Right ventricle myocardium superior (tissue), 1 donor: ENCODE results near the gene VWA8. TPM values are rescaled to one million over a fixed set of nuclear protein-coding genes. Genes with fewer than 3 reads are reported as not detected.

Source experiments
- ATAC-seq: fragments of 200-7000 bp; cut with Tn5 transposase; one replicate; pipeline ENCODE4 v1.9.1; 2020; ENCODE audit warnings: mild to moderate bottlenecking; ENCODE audit not compliant: poor library complexity
- DNase-seq: peaks from one replicate; pipeline ENCODE4 v3.0.0-alpha.2; 2020
- intact Hi-C: fragments of 100-400 bp; cut with DNase I; formaldehyde crosslinking; loops from one replicate; pipeline ENCODE4 v1.11.2; 2022
- total RNA-seq: library from RNA; stranded (reverse); fragmentation: NEBNext Ultra II Directional; extraction: Animal tissue kit (Norgen Biotek cat#: 25700); gene quantifications from one replicate; pipeline ENCODE4 v1.2.1, GENCODE V29; 2021
- donor health status: DM: no; HTN: yes; CAD: no; lungs with severe emphysema.

The VWA8 gene
- total RNA-seq, 1 donor from 2014 or later = 40.3 TPM

DNA sequence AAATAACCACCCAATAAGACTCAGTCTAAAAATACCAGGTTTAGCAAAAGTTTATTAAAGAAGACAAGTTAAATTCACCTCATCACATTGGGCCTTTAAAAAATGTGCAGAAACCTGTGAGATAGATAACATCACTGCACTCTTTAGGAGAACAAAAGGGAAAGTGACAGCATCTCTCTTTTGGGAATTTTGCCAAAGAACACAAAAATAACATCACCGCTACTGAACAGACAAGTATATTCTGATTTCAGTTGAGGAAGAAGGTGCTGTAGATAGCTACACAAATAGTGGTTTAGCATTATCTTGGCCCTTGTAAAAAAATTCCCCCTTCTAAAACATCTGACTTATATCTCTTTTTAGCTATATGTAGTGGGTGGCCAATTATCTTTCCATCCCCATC lies 244.7 kb downstream of the VWA8 start:
- intact Hi-C loops = no loop called here
- no peak for ATAC-seq
- DNase-seq = no peak

DNA sequence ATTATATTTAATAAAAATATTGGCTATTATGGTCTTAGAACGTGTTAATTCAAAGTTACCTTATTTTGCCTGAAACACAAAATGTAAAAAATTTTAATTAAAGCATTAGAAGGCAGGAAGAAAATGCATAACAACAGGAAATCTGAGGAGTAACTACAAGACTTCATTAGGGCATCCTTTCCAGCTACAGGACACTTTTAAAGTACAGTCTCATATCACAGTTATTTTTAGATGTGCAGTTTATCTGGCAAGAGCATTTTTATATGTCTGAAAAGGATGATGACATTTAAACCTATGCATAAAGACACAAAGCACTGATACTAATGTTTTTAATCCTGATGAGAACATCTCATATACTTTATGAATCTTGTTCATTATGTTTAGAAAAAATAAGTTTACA lies 247.5 kb downstream of the VWA8 start:
- intact Hi-C loops = no loop called here
- DNase-seq (no peak), ATAC-seq (no peak)

DNA sequence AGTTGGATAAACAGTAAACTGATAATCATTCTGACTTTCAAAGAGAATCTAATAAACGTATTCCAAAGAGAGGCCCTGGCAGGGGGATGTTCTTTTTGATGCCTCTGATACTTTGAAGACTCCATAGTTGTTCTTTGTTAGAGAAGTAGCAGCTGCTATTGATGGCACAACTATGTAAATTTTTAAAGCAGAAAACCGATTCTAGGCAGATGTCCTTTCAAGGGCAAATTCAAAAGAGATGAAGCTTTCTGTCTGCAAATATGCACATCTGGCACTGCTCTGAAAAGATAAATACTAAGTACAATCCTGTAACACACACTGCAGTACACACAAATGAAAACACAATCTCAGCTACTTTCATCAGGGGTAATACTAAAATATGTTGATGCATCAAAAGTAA lies 250.1 kb downstream of the VWA8 start:
- DNase-seq (no peak), ATAC-seq (no peak)
- intact Hi-C loops = no loop called here

DNA sequence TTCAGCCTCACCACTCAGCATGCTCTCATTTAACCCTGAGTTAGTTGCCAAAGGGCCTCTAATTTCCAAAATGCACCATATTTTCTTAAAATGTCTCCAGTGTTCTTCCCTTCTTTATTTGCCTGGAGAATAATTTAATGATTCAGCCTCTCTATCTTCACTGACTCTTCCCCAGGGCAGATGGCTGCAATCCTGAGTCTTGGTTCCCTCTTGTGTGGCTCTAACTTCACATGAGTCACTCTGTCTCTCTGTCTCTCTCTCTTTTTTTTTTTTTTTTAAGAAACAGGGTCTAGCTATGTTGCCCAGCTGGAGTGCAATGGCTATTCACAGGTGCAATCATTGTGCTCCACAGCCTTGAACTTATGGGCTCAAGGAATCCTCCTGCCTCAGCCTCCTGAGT lies 251.4 kb downstream of the VWA8 start:
- intact Hi-C loops = no loop called here
- DNase-seq = no peak
- ATAC-seq = no peak

DNA sequence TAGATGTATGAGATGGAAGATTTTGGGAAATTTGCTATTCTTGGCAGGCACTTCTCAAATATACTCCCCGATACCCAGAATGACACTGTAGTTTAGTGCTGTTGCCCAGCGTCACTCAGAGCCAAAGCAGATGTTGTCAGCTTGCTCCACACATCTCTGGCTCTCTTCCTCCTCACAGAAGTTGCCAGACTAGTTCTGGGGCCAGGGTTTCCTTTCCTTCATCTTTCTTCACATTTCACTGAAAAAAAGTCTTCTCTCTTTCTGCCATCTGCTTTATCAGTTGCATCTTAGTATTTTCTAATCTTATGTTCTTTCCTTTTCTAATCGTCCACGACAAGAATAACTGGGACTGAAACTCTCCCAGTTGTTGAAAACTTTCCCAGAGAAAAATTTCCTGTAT lies 252.2 kb downstream of the VWA8 start:
- ATAC-seq = peak; percentile 71
- intact Hi-C loops = no loop called here
- peak; percentile 46 for DNase-seq

DNA sequence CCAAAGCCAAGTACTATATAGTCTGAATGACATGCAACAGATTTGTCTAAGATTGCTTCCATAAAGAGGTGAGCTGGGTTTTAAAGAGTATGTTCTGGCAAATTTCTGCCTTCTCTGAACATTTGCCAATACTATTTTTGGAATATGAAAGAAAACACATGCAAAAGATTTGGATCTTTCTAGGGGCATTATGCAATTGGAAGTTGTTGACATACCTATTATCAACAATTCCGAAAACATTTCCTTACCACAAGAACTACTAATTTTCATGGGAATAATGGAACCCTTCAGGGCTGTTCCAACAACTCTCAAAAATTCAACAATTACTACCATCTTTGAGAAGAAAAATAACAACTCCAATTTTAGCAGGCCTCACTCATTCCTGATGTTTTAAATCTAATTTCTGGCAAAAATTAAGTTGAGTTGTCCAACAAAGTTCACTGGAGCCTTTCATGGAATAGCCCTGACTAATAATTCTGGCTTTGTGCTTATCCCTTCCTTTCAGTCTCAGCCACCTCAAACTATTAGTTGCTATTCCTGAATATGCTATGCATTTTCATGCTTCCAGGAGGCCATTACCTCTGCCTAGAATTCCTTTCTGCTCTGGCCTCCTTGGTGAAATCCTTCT lies 253.6 kb downstream of the VWA8 start:
- intact Hi-C loops = no loop called here

DNA sequence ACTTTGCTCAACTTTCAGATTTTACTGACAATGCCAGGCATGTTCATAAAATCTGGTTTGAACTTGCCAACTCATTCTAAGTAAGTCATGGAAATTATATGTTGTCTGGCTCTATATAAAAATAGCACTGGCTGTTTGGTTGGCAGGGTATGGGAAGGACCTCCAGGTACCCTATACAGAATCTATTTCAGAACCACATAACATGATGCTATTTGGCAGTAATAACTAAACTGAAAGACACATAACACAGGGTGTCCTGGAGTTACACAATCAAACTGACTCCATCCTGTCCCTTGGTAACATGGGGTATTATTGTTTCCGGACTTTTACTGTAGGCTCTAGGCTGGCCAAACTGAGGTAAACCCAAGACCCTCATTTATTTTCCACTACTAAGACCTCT lies 254.8 kb downstream of the VWA8 start:
- ATAC-seq = peak; percentile 74
- intact Hi-C loops = no loop called here

More for the DNA sequence above, 253.6 kb downstream of the VWA8 start:
- DNase-seq = no peak
- ATAC-seq = peak; percentile 35

DNA sequence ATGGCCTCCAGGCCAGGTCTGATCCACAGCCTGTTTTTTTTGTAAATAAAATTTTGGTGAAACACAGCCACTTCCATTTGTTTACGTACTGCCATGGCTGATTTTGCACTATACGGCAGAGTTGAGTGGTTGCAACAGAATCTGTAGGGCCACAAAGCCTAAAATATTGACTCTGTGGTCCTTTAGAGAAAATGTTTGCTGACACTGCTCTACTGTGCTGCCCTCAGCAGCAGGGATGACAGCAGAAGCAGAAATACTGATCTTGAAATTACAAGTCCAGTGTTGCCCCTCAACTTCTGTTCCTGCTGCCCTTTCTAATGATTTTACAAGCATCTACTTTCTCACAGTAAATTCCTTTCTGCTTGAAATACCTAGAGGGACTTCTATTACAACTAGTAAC lies 258.4 kb downstream of the VWA8 start:
- DNase-seq = no peak
- intact Hi-C loops = no loop called here
- no peak for ATAC-seq

More for the DNA sequence above, 254.8 kb downstream of the VWA8 start:
- no peak for DNase-seq

DNA sequence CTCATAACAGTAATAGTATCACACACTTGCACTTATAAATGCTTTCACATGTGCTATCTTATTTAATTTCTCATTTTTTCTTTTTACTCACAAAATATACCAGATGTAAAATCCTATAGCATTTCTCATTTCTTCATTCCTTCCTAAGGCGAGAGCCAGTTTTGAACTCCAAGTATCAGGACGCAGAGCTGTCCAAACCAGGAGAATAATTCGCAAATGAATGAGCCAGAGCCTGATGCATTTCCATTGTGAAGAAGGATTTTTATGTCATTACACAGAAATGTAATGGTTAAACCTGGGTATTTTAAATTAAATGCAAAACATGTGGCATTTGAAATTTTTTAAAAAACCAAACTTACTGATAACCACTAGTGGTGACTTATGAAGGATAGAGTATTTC lies 259.2 kb downstream of the VWA8 start:
- intact Hi-C loops = no loop called here

DNA sequence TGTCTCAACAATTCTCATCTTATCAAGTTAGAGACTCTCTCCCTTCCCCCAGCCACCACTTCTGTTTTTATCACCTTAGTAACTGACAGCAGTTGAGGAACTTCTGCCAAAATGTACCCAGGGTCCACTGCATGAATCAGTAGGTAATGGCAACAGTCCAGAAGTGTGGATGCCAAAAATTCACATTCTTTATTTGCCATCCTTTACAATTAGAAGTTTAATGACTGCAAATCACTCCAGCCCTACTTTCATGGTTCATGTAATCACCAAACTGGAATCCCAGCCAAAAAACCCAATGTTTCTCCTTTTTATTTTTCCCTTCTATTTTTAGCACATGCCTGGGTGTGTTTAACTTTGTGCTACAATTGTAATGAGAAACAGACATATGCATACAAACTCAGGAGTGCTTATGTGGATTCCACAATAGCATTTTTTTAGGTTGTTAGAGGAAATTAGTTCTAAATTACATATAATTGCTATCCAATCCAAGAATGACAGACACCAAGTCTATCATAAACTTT lies 260.1 kb downstream of the VWA8 start:
- DNase-seq (no peak), ATAC-seq (peak; percentile 81)
- intact Hi-C loops = no loop called here

More for the DNA sequence above, 259.2 kb downstream of the VWA8 start:
- ATAC-seq (no peak), DNase-seq (no peak)

DNA sequence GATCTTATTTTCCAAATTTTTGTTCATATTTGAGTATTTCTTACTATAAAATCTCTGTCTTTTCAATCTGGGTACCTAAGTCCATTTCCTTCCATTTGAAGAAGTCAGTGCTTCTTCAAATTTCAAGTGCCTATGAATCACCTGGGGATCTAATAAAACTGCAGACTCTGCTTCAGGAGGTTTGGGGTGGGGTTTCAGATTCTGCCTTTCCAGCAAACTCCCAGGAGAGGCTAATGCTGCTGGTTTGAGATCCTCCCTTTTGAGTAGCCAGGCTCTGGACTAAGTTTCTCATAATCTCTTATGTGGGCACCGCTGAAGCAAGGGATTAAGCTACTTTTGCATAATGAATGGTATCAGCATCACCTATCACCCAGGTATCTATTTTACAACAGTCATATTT lies 261.1 kb downstream of the VWA8 start:
- ATAC-seq = no peak
- intact Hi-C loops = no loop called here

DNA sequence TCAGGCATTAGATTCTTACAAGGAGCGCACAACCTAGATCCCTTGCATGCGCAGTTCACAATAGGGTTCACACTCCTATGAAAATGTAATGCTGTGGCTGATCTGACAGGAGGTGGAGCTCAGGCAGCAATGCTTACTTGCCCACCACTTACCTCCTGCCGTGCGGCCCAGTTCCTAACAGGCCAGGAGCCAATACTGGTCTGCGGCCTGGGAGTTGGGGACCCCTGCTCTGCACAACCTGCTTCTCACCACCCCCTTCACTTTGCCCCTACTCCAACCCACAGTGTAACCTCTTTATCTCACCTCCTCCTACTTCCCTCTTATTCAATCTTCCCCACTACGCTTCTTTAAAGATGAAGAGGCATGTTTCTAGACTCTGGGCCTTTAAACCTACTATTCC lies 263.3 kb downstream of the VWA8 start:
- DNase-seq (no peak), ATAC-seq (no peak)
- intact Hi-C loops = no loop called here

More for the DNA sequence above, 261.1 kb downstream of the VWA8 start:
- no peak for DNase-seq

DNA sequence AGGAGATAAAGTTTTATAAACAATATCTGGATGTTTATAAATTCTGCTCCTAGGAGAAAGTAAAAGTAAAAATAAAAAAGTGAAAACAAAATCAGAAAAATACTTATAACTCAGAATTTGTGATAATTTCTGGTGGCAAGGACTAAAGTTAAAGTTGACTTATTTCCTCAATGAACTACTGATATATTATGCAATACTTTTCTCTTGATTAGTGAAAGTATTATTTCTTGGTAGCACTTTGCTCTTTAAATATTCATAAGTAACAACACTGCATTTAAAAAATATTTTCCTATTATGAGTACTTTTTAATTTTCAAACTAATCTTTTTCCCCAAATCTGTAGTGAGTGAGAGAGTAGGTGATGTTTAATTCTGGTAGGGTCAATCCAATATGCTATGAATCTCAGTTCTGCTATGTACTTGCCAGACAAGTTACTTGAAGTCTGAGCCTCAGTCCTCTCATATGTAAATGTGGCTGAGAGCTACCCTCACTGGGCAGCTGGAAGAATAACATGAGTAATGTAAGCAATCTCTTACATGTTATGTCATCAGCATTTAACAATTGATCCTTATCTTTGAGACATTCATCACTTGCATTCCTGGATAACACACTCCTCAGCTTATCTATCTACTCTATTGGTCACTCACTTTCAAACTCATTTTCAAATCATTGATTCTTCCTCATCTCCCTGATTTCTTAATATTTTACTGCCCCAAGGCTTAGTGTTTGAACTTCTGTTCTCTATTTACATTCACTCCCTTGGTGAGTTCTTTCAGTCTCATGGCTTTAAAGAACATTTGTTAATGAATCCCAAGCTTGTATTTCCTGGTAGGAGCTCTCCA lies 264.5 kb downstream of the VWA8 start:
- intact Hi-C loops = no loop called here
- DNase-seq (no peak), ATAC-seq (no peak)

DNA sequence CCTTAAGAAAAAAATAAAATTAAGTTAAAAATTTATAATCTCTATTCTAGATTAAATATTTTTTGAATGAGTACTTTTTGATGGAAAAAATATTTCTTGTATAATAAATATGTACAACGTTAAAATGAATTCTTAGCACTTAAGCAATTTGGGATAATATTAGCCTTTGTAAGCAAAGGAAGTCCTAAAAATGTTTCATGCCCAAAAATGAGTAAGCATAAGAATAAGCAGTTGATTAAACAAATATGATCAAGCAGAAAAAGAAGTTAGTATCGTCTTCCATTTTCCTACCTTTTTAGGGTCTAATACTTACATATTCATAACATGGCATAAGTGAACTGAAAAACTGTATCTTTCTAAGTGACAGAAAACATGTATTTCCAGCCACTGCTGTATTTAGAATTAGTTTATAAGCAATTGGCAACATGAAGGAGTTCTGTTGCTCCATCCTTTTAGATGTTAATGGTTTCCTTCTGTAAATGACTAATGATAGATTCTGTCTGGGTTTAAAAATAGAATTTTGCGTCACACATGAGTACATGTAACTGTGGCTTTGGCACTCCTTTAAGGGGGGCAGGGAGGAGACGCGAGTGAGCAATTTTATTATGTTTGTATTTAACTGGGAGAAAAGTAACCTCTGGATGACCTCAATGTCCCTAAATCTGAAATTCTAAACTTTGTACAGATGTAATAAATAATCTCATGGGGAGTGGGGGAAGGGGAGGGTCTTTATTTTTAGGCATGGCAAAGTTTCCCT lies 266.2 kb downstream of the VWA8 start:
- DNase-seq = peak; percentile 45
- ATAC-seq = peak; percentile 93
- intact Hi-C loops = no loop called here

DNA sequence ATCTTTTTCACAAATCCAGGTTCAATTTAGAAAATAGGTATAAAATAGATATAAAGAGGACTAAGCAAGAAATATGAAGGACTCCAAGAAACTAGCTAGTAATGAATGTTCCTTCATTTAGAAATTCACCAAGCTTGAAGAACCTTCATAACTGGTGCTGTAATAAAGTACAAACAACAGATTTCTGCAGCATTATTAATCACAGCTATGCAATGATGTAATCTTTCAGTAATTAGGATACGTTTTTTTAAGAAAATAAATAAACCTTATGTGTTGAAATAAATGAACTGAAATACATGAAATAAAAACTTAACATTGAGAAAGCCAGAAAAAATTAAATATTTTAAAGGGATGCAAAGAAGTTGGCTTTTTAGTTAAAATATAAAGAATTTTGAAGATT lies 267.5 kb downstream of the VWA8 start:
- ATAC-seq (no peak), DNase-seq (no peak)
- intact Hi-C loops = no loop called here

DNA sequence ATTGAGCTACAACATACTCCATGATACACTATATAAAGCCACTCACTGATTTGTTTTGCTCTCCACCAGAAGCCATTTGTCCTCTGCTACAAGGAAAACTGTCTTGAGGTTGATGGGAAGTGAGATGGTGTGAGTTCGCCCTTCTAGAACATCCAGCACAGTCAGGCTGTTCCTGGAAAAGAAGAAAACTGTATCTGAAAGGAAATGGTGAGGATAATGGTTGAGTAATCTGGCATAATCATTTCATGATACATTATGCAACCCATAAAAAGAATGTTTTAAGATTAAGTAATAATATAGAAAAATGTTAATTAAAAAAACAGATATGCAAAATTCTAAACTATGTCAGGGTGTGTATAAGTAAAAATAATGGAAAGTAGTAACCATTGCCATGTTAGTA lies 269.6 kb downstream of the VWA8 start:
- ATAC-seq = no peak
- DNase-seq = no peak
- intact Hi-C loops = no loop called here

DNA sequence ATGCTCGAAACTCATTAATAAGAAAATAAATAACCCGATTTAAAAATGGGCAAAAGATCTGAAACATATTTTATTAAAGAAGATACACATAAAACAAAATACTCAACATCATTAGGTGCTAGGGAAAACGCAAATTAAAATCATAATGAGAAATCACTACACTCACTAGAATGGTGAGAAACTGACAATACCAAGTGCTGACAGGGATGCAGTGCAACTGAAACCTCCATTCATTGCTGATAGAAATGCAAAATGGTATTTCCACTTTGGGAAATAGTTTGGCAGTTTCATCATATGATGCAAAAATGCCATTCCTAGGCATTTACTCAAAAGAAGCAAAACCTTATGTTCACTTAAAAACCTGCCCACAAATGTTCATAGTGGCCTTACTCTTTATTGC lies 278.1 kb downstream of the VWA8 start:
- no peak for ATAC-seq
- intact Hi-C loops = no loop called here
- no peak for DNase-seq

DNA sequence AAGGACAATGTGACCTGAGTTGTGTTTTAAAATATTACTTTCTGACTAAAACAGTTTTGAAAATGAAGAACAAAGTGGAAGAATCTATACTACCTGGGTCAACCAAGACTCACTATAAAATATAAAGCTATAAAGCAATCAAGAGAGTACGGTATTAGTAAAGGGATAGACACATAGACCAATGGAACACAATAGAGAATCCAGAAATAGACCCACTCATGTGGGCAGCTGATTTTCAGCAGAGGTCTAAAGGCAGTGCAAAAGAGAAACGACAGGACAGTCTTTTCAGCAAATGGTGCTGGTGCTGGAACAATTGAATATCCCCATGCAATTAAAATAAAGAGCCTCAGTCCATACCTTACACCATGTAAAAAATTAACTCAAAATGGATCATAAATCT lies 278.9 kb downstream of the VWA8 start:
- intact Hi-C loops = no loop called here
- ATAC-seq (no peak), DNase-seq (no peak)

DNA sequence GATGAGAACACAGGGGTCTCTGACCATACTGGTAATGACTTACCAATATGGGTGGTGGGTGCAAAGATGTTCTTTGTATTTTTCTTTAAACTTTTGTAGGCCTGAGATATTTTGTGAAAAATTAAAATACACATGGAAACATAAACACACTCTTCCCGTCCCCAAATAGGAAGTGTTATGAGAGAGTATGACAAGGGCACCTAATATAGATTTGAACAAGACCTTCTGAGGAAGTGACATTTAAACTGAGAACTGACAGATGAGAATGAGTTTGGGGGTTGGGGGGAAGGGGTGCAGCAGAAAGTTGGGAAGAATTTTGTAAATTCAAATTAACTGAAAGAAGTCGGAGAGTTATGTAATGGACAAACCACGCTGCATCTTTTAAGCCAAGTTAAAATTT lies 279.3 kb downstream of the VWA8 start:
- intact Hi-C loops = no loop called here
- DNase-seq (no peak), ATAC-seq (no peak)

DNA sequence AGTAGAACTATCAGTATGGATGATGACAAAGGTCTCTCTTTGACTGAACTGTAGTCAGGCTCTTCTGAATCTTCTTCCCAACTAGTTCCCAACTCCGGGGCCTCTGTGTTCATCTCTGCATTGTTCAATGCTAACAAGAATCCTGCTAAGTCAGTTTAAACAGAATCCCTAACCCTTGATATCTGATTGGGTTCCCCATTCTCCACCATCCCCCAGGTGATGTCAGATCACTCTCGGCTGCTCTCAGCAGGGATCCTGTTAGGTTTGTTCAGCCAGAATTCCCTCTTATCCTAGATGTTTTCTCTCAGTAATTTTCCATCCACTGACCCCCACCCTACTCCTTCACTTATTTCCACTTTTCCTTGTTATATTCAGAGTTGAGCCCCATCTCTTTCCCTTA lies 280.0 kb downstream of the VWA8 start:
- no peak for ATAC-seq
- intact Hi-C loops = no loop called here

More for the DNA sequence above, 280.0 kb downstream of the VWA8 start:
- no peak for DNase-seq
